ENCODE measurements around the gene PDCD6IP.

GRCh38 chr3:33807191-33807590 lies 8.8 kb downstream of the PDCD6IP start:
- no peak for TF ChIP-seq CTCF (IDR thresholded peaks at IDR 0.05)
- TF ChIP-seq POLR2A (IDR thresholded peaks at IDR 0.05), result no peak

All from adrenal gland (tissue), 5 donors.